WI38 (cell line): ENCODE data around the gene CABP1.

ENCODE experiments used
- H3K4me3 ChIP-seq: 2 replicates; pipeline ENCODE4 v1.5.1; 2011; ENCODE audit warnings: low read depth, mild to moderate bottlenecking, control low read depth, low read length
- CTCF ChIP-seq: IDR thresholded peaks from 2 replicates; pipeline ENCODE4 v1.5.1; 2012; ENCODE audit warnings: low read depth, mild to moderate bottlenecking, control low read depth, low read length

Gene CABP1

GRCh38 chr12:120625557-120626419, 14.6 kb upstream of the CABP1 start:
- no peak for TF ChIP-seq CTCF
- H3K4me3 ChIP-seq = no peak overlapping the region

GRCh38 chr12:120628919-120629318, 11.5 kb upstream of the CABP1 start:
- TF ChIP-seq CTCF = no peak
- no peak overlapping the region for H3K4me3 ChIP-seq

GRCh38 chr12:120630104-120630892, 10.1 kb upstream of the CABP1 start:
- H3K4me3 ChIP-seq = no peak overlapping the region
- TF ChIP-seq CTCF = no peak

- TF ChIP-seq CTCF = no peak
- H3K4me3 ChIP-seq = no peak overlapping the region
Measured at GRCh38 chr12:120631097-120631496, 9.3 kb upstream of the CABP1 start.

GRCh38 chr12:120640861-120641833, 721 bp downstream of the CABP1 start:
- TF ChIP-seq CTCF = no peak
- 0 out of 2 replicates have a peak overlapping the region, but pooled peaks have one; percentile 20 for H3K4me3 ChIP-seq

GRCh38 chr12:120642121-120642520, 1.7 kb downstream of the CABP1 start:
- no peak overlapping the region for H3K4me3 ChIP-seq
- TF ChIP-seq CTCF = no peak
